ENCODE measurements around the gene ANKS3.

DNA sequence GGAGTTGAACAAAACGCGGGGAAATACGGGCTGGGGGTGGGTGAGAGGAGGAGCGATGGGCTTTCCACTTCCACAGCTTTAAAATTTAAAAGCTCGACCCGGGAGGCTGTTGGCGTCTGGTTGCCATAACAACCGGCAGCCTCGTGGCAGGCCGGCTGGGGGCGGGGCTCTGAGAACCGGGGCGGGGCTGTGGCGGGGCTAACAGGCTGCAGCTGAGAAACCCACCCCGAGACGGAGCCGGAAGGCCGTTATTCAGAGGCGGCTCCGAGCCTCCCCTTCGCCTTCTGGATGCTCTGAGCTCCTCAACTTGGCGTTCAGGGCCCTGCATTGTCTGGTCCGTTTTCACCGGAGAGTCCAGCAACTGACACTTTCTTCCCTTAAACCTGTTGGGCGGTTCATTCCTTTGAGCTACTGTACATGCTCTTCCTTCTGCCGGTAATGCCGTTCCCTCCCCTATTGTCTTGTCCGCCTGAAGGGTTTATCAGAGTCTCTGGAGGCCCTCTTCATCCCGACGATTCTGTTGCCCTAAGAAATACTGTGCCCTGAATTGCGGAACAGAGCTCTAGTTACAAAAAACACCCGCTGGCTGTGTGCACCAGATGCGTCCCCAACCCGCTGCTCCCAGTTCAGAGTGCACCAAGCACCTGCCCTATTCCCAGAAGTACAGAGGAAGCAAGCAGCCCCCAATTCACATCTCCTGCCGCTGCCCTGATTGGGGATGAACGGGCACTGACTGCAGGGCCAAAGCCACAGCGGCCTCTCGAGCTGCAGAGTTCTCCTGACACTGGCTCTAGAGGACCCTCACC is 862 bp upstream of the ANKS3 start:
- TF ChIP-seq, protein P1, sequence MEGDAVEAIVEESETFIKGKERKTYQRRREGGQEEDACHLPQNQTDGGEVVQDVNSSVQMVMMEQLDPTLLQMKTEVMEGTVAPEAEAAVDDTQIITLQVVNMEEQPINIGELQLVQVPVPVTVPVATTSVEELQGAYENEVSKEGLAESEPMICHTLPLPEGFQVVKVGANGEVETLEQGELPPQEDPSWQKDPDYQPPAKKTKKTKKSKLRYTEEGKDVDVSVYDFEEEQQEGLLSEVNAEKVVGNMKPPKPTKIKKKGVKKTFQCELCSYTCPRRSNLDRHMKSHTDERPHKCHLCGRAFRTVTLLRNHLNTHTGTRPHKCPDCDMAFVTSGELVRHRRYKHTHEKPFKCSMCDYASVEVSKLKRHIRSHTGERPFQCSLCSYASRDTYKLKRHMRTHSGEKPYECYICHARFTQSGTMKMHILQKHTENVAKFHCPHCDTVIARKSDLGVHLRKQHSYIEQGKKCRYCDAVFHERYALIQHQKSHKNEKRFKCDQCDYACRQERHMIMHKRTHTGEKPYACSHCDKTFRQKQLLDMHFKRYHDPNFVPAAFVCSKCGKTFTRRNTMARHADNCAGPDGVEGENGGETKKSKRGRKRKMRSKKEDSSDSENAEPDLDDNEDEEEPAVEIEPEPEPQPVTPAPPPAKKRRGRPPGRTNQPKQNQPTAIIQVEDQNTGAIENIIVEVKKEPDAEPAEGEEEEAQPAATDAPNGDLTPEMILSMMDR (IDR thresholded peaks at IDR 0.05; ENCODE audit: insufficient read depth, low read length, poor library complexity, severe bottlenecking), result no peak
- TF ChIP-seq EZH2phosphoT487 (conservative IDR thresholded peaks at IDR 0.05; ENCODE audit: low read length), result no peak

All from SU-DHL-6 (cell line).